ENCODE data around the gene CENPT. TPM values are rescaled to one million over a fixed set of nuclear protein-coding genes. Genes with fewer than 3 reads are reported as not detected.

Gene CENPT
- total RNA-seq, 1 experiment from 2014 or later = 55.5 TPM

Other genes with a start within 250 kb of the CENPT start
- gene CARMIL2, start 202.5 kb downstream of the CENPT start, total RNA-seq (2014; rRNA removed) = 0.58 and 0.92 TPM in 2 replicates
- gene ACD, start 187.4 kb downstream of the CENPT start, total RNA-seq (2014; rRNA removed) = 44.2 and 49.5 TPM in 2 replicates
- gene PARD6A, start 186.7 kb downstream of the CENPT start, total RNA-seq (2014; rRNA removed) = 0.86 and 3.2 TPM in 2 replicates
- 13.8 and 17.1 TPM in 2 replicates for gene ENKD1, start 180.9 kb downstream of the CENPT start, total RNA-seq (2014; rRNA removed)
- 4.6 and 6.3 TPM in 2 replicates for gene C16orf86, start 180.9 kb downstream of the CENPT start, total RNA-seq (2014; rRNA removed)
- gene GFOD2, start 128.4 kb downstream of the CENPT start, total RNA-seq (2014; rRNA removed) = 15.9 and 17.4 TPM in 2 replicates
- gene RANBP10, start 41.1 kb downstream of the CENPT start, total RNA-seq (2014; rRNA removed) = 3.8 and 4.5 TPM in 2 replicates
- 0.77 and 1.6 TPM in 2 replicates for gene TSNAXIP1, start 40.8 kb downstream of the CENPT start, total RNA-seq (2014; rRNA removed)
- gene THAP11, start 5.4 kb downstream of the CENPT start, total RNA-seq (2014; rRNA removed) = 61.6 and 65.5 TPM in 2 replicates
- 86.3 and 142 TPM in 2 replicates for gene NUTF2, start 760 bp downstream of the CENPT start, total RNA-seq (2014; rRNA removed)
- 59.2 and 67.7 TPM in 2 replicates for gene EDC4, start 25.4 kb upstream of the CENPT start, total RNA-seq (2014; rRNA removed)
- not detected in 2 replicates for gene NRN1L, start 37.2 kb upstream of the CENPT start, total RNA-seq (2014; rRNA removed)
- gene PSKH1, start 45.6 kb upstream of the CENPT start, total RNA-seq (2014; rRNA removed) = 9.0 and 10.3 TPM in 2 replicates
- 0.71 and 2.6 TPM in 2 replicates for gene CTRL, start 84.2 kb upstream of the CENPT start, total RNA-seq (2014; rRNA removed)
- 37.6 and 38.1 TPM in 2 replicates for gene PSMB10, start 89.2 kb upstream of the CENPT start, total RNA-seq (2014; rRNA removed)
- gene LCAT, start 96.4 kb upstream of the CENPT start, total RNA-seq (2014; rRNA removed) = 11.7 and 13.3 TPM in 2 replicates
- 61.7 and 62.6 TPM in 2 replicates for gene SLC12A4, start 120.9 kb upstream of the CENPT start, total RNA-seq (2014; rRNA removed)
- not detected in 2 replicates for gene DPEP3, start 132.8 kb upstream of the CENPT start, total RNA-seq (2014; rRNA removed)
- gene DPEP2, start 151.8 kb upstream of the CENPT start, total RNA-seq (2014; rRNA removed) = not detected in 2 replicates
- gene DPEP2NB, start 168.2 kb upstream of the CENPT start, total RNA-seq (2014; rRNA removed) = not detected in 2 replicates
- 10.5 and 13.4 TPM in 2 replicates for gene DDX28, start 175.5 kb upstream of the CENPT start, total RNA-seq (2014; rRNA removed)
- gene DUS2, start 175.6 kb upstream of the CENPT start, total RNA-seq (2014; rRNA removed) = 18.3 and 20.1 TPM in 2 replicates
- gene NFATC3, start 237.7 kb upstream of the CENPT start, total RNA-seq (2014; rRNA removed) = 22.3 and 26.5 TPM in 2 replicates

Data from LHCN-M2 (cell line).